ENCODE data around the gene POU6F2.

POU6F2 gene

DNA sequence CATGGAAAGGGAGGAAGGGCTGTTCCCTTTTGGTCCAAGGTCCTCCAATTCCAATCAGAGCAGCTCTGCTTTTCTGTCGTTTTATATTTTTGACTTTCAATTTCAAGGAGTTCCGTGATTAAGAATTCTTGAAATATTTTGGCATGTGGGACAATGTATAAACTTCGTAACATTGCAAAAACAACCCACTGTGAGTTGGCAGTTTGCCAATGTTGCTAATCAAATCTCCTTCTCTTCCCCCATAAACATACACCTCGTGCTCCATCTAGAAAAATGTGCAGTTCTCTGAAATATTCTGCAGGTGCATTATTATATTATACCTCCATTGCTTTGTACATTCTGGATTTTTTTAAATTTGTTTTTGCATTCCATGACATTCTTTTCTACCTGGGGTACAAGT lies 49.8 kb downstream of the POU6F2 start:
- peak overlapping the region in 1 of 2 donors; percentile 46 for H3K27ac Mint-ChIP-seq
- H3K27me3 Mint-ChIP-seq: no peaks in the 10 kb centered on the region
- no peak for DNase-seq
- no peaks in the 10 kb centered on the region for H3K9me3 Mint-ChIP-seq
- ATAC-seq: no peak
- H3K4me1 Mint-ChIP-seq: no peaks in the 10 kb centered on the region
- no peak overlapping the region for H3K4me3 Mint-ChIP-seq

DNA sequence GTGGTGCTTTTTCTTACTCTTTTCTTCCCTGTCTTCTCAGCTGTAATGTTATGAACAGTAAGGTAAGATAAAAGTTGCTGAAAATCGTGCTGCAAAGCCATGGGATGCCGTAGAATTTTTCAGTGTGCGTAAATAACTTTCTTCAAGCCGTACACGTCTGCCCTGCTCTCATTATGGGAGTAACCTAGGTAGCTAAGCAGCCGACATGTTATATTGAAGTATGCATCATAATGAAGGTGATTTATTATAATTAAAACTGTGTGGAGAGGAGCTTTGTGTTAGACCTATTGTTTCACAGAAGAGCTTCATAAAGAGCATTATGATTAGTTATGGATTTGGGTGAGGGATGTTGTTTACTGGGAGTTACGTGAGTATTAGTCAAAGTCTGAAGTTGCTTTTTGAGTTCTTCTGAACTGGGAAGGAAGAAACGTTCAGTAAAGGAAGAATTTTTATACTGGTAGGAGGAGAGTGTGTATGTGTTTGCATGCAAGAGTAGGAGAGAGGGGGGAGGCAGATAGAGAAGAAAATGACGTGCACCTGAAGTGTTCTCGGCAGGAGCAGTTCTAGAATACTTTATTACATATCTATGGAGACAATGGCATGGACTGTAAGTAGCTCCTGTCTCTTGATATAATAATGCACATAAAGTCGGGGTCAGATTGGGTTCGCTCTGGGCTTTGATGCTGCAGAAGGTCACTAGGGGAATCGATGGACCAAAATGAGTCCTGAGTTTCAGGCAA lies 56.3 kb downstream of the POU6F2 start:
- DNase-seq (no peak), ATAC-seq (no peak)
- Mint-ChIP-seq H3K27ac (no peak overlapping the region), H3K4me1 (no peaks in the 10 kb centered on the region), H3K4me3 (no peak overlapping the region), H3K27me3 (no peaks in the 10 kb centered on the region), H3K9me3 (no peaks in the 10 kb centered on the region)

DNA sequence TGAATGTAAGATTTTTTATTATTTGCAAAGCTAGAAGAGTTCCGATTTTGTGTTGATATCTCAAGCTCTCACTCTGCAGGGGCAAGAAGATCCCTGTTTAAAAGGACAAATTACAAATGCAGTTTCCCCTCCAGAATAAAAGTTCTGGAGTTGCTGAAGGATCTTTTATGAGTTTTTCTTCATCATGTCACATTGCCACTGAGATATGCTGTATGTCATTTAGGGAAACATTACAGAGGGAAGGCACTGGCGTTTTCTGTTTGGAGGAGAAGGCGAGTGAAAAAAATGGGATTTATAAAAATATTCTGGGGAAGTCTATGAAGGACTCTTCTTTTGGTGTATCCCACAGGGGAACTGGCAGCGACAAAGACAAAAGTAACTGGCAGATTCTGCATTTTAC lies 57.4 kb downstream of the POU6F2 start:
- Mint-ChIP-seq H3K4me1 (no peaks in the 10 kb centered on the region), H3K27me3 (no peaks in the 10 kb centered on the region), H3K27ac (no peak overlapping the region), H3K9me3 (no peaks in the 10 kb centered on the region), H3K4me3 (no peak overlapping the region)
- no peak for ATAC-seq
- DNase-seq: no peak

DNA sequence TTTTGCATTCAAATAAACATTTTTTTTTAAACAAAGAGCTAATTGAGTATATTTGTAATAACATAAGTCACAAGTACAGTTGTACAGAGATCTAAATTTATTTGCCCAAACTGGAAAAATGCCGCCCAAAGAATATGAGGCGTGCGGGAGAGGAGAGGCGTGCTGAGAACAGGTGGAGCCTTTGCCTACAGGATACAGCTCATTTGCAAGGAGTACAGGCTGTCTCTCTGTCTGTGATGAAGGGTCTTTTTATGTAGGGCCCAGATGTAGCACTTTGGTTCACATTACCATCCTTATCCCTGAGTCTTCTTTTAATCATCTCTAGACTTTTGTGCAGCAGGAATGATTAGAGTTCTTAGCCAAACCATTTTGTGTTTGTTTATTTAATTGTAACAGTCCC lies 58.2 kb downstream of the POU6F2 start:
- DNase-seq (no peak), ATAC-seq (no peak)
- no peaks in the 10 kb centered on the region for H3K9me3 Mint-ChIP-seq
- H3K27me3 Mint-ChIP-seq: no peaks in the 10 kb centered on the region
- no peaks in the 10 kb centered on the region for H3K4me1 Mint-ChIP-seq
- no peak overlapping the region for H3K4me3 Mint-ChIP-seq
- no peak overlapping the region for H3K27ac Mint-ChIP-seq

DNA sequence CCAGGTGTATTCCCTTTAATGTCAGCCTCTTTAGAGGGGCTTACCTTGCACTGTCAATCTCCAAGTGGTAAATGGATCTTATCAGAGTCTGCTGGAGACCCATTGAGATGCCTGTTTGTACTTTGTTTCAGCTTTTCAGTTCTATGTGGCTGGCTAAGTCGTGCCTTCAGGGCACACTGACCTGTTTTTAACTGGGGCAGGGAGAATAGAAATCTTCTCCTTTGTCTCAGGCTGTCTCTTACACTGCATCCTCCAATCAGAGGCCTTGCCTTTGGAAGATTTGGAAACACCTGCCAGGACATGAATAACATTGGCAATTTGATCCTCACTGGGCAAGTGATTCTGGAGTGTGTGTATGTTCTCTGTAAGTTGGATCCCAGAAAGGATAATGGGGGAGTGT lies 65.0 kb downstream of the POU6F2 start:
- DNase-seq: no peak
- H3K27me3 Mint-ChIP-seq: no peaks in the 10 kb centered on the region
- no peak overlapping the region for H3K4me3 Mint-ChIP-seq
- no peaks in the 10 kb centered on the region for H3K9me3 Mint-ChIP-seq
- no peaks in the 10 kb centered on the region for H3K4me1 Mint-ChIP-seq
- H3K27ac Mint-ChIP-seq: no peak overlapping the region
- peak; percentile 18 for ATAC-seq

DNA sequence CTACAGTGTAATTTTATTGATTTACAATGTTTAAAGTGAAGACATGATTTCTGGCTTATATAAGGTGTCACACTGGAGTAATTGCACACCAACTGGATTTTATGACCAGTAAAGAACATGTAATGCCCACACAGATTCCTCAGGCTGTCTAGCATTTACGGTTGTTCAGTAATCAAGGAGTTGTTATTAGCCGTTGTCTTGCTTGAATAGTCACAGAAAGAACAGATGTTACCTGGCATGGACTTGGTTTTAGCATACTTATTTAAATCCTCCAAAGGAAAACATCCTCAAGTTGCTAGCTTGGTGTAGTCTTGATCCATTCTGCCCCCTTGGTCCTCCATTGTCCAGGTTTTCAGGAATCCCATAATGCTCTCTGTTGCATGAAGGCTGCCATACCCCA lies 65.8 kb downstream of the POU6F2 start:
- Mint-ChIP-seq H3K9me3 (no peaks in the 10 kb centered on the region), H3K27ac (no peak overlapping the region), H3K4me3 (no peak overlapping the region), H3K4me1 (no peaks in the 10 kb centered on the region), H3K27me3 (no peaks in the 10 kb centered on the region)
- ATAC-seq (no peak), DNase-seq (no peak)

DNA sequence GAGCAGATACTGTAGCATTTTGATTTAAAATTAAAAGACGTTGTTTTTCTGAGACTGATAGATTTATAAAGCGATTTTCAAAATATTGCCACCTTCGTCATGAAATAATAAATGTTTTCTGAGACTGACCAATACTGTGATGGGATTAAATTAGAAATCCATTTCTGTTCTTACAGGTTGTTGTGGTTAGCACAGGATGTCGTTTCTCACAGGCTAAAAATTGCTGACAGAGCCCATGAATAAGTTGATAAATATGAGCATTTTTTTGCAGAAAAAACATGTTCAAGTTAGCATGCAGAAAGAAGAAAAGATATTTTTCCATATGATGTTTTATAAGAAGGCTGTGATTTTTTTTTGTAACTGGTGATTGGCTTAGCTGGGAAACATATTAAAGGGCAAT lies 66.8 kb downstream of the POU6F2 start:
- no peak overlapping the region for H3K27ac Mint-ChIP-seq
- H3K27me3 Mint-ChIP-seq: no peaks in the 10 kb centered on the region
- ATAC-seq (no peak), DNase-seq (no peak)
- H3K4me3 Mint-ChIP-seq: no peak overlapping the region
- no peaks in the 10 kb centered on the region for H3K9me3 Mint-ChIP-seq
- no peaks in the 10 kb centered on the region for H3K4me1 Mint-ChIP-seq

DNA sequence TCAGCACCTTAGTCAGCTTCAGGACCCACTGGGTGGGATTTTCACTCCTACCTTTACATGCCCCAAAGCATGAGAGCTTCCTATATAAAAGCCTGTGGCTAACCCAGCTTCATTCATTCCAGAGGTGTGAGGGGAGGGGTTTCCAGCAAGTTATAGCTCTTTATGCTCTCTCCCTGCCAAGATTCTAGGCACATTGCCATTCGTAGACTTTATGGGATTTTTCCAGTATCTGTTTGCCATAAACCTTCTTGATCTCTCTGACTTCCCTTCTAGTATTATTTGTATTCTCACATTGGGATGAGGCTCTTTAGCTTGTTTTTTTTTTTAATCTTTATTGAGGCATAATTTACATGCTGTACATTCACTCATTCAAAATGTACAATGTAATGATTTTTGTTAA lies 67.5 kb downstream of the POU6F2 start:
- DNase-seq (no peak), ATAC-seq (no peak)
- Mint-ChIP-seq H3K27ac (no peak overlapping the region), H3K9me3 (no peaks in the 10 kb centered on the region), H3K4me1 (no peaks in the 10 kb centered on the region), H3K27me3 (no peaks in the 10 kb centered on the region), H3K4me3 (no peak overlapping the region)

DNA sequence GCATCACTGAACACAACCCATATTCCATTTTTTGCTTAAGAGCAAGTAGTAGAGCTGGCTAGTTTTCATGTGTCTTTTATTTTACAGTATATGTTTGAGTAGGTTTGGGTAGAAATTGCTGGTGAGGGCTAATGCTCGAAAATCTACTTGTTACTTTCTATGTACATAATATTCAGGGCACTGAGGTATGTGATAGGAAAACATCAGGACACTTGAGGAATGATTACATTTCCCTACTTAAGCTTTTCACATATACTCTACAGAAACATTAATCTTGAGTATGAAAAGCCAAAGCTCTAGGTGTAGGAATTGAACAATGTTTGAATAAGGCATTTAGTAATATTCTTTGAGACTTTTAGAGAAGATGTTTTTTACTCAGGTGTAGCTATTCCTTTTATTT lies 73.6 kb downstream of the POU6F2 start:
- Mint-ChIP-seq H3K4me1 (no peaks in the 10 kb centered on the region), H3K9me3 (no peaks in the 10 kb centered on the region), H3K27me3 (no peaks in the 10 kb centered on the region), H3K27ac (no peak overlapping the region), H3K4me3 (no peak overlapping the region)
- no peak for ATAC-seq
- no peak for DNase-seq

DNA sequence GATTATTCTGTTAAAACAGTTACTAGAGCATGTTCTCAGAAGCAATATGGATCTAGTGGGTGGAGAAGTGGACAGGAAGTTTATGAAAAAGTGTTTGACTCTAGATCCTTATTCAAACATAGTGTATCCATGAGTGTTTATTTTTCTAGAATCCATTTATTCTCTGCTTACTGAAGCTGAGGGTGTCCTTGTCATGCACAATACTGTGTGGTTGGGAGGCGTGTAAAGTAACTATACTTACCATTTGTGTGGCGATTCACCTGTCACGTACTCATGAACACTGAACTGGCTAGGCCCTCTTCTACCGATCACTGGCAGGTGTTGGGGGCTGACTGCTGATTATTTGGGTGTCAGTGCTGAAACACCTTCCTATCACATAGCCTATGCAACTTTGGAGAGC lies 74.0 kb downstream of the POU6F2 start:
- Mint-ChIP-seq H3K4me3 (no peak overlapping the region), H3K27ac (no peak overlapping the region), H3K4me1 (no peaks in the 10 kb centered on the region), H3K27me3 (no peaks in the 10 kb centered on the region), H3K9me3 (no peaks in the 10 kb centered on the region)
- DNase-seq (no peak), ATAC-seq (no peak)

DNA sequence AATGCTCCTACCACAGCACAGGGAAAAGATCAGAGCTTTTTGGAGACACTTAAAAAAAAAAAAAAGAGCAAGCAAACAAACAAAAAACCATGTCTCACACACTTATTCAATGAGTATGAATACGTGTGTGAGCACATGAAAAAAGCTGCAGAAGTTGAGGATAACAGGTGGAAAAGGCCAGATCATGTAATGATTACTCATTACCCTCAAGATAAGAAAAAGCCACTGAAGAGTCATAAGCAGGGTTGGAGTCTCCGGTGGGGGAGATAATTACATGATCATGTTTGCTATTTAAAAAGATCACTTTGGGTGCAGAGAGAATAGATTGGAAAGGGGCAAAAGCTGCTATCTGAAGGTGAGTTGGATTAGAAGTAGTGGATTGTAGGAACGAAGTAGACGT lies 77.0 kb downstream of the POU6F2 start:
- DNase-seq (no peak), ATAC-seq (no peak)
- no peaks in the 10 kb centered on the region for H3K9me3 Mint-ChIP-seq
- no peak overlapping the region for H3K27ac Mint-ChIP-seq
- no peak overlapping the region for H3K4me3 Mint-ChIP-seq
- H3K4me1 Mint-ChIP-seq: no peaks in the 10 kb centered on the region
- no peaks in the 10 kb centered on the region for H3K27me3 Mint-ChIP-seq

DNA sequence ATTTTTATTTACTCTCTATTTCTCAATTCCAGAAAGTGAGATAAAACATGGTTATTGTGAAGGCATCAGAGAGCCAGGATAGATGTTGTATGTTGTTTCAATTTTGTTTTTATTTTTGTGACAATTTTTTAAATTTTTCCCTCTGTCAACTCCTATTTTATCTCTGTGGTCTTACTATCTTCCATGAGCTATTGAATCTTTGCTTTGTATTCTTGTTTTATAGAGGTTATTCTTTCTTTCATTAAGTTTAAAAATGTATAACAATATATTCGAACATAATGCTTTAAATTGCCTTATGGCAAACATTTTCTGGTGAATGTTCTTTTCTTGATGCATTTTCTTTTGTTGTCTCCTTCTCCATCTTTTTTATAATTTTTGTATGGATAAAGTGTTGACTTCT lies 78.4 kb downstream of the POU6F2 start:
- no peaks in the 10 kb centered on the region for H3K4me1 Mint-ChIP-seq
- no peaks in the 10 kb centered on the region for H3K9me3 Mint-ChIP-seq
- H3K27me3 Mint-ChIP-seq: no peaks in the 10 kb centered on the region
- no peak overlapping the region for H3K4me3 Mint-ChIP-seq
- DNase-seq (no peak), ATAC-seq (no peak)
- H3K27ac Mint-ChIP-seq: no peak overlapping the region

DNA sequence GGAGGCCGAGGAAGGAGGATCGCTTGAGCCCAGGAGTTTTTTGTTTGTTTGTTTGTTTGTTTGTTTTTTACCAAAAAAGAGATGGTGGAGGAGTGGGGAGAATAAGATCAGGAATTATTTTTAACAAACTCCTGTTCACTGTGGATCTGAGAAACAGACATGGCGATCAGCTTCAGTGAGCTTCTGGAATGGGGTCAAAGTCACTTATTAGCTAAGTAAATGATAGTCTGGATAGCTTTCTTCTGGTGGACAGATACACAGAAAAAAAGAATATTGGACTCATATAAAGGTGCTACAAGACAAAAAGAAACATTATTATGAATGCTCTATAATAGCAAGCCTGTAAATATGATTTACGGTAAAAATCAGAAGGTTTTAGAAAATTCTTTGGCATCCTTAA lies 85.1 kb downstream of the POU6F2 start:
- Mint-ChIP-seq H3K27ac (no peak overlapping the region), H3K27me3 (no peaks in the 10 kb centered on the region), H3K9me3 (no peaks in the 10 kb centered on the region), H3K4me1 (no peaks in the 10 kb centered on the region), H3K4me3 (no peak overlapping the region)
- ATAC-seq (no peak), DNase-seq (no peak)

DNA sequence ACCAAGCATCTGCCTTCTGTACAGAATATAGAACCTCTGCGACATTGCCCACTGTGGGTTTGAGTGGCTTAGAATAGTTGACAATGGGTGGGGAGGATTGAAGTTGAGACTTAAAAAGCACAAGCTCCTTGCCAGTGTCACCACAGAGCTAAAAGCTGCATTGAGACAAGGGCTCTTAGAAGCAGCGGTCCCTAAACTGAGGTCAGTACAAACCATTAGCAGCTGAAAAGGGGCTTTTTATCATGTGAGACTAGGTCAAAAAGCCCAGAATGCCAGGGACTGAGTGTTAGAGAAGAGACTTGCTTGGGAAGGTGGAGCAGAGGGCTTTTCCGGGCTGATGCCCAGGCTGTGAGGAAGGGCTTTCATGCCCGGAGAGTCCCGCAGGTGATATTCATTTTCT lies 91.3 kb downstream of the POU6F2 start:
- H3K9me3 Mint-ChIP-seq: no peaks in the 10 kb centered on the region
- no peaks in the 10 kb centered on the region for H3K27me3 Mint-ChIP-seq
- DNase-seq (no peak), ATAC-seq (no peak)
- no peaks in the 10 kb centered on the region for H3K4me1 Mint-ChIP-seq
- no peak overlapping the region for H3K27ac Mint-ChIP-seq
- no peak overlapping the region for H3K4me3 Mint-ChIP-seq

DNA sequence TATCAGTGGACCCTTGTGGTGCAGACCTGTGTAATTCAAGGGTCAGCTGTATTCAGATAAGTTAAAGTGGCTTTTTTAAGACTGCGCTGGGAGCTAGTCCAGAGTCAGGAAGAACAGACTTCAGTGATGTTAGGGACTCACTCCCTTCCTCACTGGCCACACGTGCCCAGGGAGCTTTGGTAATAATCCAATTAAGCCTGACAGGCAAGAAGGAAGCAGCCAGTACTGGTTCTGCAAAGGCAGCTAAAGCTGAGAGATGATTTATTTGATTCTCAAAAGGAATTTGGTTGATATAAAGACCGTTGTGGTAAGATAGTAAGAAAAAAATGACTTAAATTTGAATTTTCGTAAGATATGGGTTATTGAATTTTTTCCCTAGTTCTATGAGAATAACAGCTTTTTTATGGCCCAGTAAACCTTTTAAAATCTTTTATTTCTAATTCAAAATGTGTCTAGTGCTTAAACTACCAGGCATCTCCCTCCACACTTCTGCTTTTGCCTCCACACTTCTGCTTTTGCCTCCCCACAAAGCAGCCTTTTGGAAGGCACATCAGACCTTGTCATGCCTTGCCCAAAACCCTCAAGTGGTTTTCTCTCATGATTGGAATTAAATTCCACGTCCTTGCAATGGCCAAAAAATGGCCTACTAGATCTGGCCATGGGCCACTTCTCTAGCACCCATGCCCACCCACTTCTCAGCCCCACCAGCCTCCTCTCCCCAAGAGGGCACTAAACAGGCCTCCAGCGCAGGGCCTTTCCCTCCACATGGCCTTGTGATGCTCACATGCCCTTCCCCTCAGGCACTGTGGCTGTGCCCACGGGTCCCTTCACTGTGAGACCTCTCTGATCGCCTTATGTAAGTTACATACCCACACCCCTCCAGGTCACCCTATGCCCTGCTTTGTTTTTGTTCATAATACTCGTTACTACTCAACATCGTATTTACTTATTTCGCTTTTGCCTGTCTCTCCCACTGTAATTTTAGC lies 92.5 kb downstream of the POU6F2 start:
- Mint-ChIP-seq H3K27me3 (no peaks in the 10 kb centered on the region), H3K27ac (peak overlapping the region in 1 of 2 donors; percentile 2), H3K9me3 (no peaks in the 10 kb centered on the region), H3K4me3 (no peak overlapping the region), H3K4me1 (no peaks in the 10 kb centered on the region)
- ATAC-seq (peak; percentile 37), DNase-seq (no peak)

DNA sequence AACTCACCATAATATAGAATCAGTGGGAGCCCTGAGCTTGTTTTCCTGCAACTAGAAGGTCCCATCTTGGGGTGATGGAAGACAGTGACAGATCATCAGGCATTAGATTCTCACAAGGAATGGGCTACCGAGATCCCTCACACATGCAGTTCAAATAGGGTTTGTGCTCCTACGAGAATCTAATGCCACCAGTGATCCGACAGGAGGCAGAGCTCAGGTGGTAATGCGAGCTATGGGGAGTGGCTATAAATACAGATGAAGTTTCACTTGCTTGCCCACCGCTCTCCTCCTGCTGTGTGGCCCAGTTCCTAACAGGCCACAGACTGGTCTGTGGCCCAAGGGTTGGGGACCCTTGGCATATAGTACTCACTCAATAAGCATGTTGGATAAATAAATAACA lies 93.4 kb downstream of the POU6F2 start:
- Mint-ChIP-seq H3K27ac (no peak overlapping the region), H3K4me3 (no peak overlapping the region), H3K27me3 (no peaks in the 10 kb centered on the region), H3K9me3 (no peaks in the 10 kb centered on the region), H3K4me1 (no peaks in the 10 kb centered on the region)
- no peak for ATAC-seq
- DNase-seq: no peak

Measured in stimulated activated naive CD8-positive, alpha-beta T cell treated with anti-CD3 and anti-CD28 coated beads, Interleukin-15, amount 100 ng/mL, for 72 hours (primary cell).